ENCODE data around the gene ZNF747. TPM values are rescaled to one million over a fixed set of nuclear protein-coding genes. Genes with fewer than 3 reads are reported as not detected.

ZNF747 gene
- total and polyA plus RNA-seq, 3 experiments from 2014 or later, result 8.4 to 17.0 (median 13.5) TPM

DNA sequence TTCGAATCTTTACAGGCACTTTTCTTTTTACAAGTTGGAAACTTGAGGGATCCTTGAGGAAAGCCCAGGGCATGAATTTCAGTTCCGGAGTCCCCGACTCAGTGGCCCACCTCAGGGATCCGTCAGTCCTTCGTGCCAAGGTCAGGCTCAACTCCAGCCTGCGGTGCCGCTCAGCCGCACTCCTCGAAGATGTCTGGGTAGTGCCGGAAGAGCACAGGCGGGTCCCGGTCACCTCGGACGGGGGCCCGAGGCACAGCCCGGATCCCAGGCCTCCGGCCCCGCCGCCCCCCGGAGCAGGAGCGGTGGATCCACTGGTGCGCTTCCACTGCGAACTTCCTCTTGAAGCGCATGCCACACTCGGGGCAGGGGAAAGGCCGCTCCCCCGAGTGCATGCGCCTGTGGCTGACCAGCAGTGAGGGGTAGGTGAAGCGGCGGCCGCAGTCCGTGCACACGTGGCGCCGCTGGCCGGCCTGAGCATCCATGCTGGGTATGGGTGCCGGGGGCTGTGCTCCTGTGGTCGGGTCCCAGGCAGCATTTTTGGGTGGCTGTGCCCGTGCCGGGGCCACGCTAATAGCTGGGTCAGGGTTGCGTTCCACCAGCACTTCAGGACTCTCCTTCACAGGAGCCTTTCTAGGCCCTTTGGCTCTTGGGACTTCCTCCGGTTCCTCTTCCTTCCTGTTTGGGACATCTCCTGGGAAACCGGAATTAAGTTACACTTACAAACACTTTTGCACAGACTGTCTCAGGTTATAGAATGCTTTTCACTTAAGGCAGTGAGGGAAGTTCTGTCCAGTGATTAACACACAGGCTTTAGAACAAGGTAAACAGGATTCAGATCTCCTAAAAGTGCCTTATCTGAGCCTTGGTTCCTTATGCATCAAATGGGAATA, 35.3 kb upstream of the ZNF747 start:
- DNase-seq, result no peak
- no peak overlapping the region for H3K27ac ChIP-seq (ENCODE audit: low read depth, low read length)
- Mint-ChIP-seq H3K27me3 (no peaks in the 10 kb centered on the region), H3K4me3 (peak overlapping the region in 6 of 7 donors; percentile 15 to 92 (median 87)), H3K27ac (peak overlapping the region in 7 of 8 donors; percentile 36 to 97 (median 88)), H3K36me3 (peaks cover 0 to 15% (median 2%) of the 10 kb centered on the region in 3 donors), H3K9me3 (no peaks in the 10 kb centered on the region), H3K4me1 (peaks cover 20 to 53% (median 35%) of the 10 kb centered on the region in 3 donors)
- no peak overlapping the region for H3K4me3 ChIP-seq (ENCODE audit: low read length)
- no peaks in the 10 kb centered on the region for H3K36me3 ChIP-seq (ENCODE audit: insufficient read depth, low read length)
- peaks cover 44% of the 10 kb centered on the region for H3K4me1 ChIP-seq (ENCODE audit: insufficient read depth, low read length)
- H3K27me3 ChIP-seq (ENCODE audit: insufficient read depth, low read length, poor library complexity, severe bottlenecking), result no peaks in the 10 kb centered on the region
- ChIA-PET CTCF (interaction anchor here (2.4 to 2.7 kb wide), 3 partner anchors 12 to 120 kb away, joined by 8 to 23 read pairs (median 19); partner anchors contain the start of genes ZNF747 and ZNF764), POLR2A (interaction anchor here (1.0 to 2.8 kb wide), 5 partner anchors 8 to 43 kb away, joined by 3 to 55 read pairs (median 20); partner anchors contain the start of genes ZNF747, ZNF764 and ZNF785)
- H3K9me3 ChIP-seq (ENCODE audit: low read length), result no peaks in the 10 kb centered on the region

DNA sequence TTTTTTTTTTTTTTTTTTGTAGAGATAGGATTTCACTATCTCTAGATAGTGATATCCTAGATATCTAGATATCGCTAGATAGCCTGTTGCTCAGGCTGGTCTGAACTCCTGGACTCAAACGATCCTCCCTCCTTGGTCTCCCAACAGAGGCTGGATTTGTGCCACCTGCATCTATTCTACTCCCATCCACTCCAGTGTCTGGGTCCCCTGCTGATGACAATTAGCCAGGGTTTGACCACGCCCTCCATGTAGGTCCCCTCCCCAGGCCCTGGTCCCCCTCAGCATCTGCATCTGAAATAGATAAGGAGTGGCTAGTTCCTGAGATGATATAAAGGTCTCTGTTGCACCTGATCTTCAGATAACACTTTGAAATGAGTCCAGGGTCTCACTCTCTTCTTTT, 34.6 kb upstream of the ZNF747 start:
- Mint-ChIP-seq H3K9me3 (no peaks in the 10 kb centered on the region), H3K4me3 (peak overlapping the region in 5 of 7 donors; percentile 12 to 90 (median 23)), H3K27me3 (no peaks in the 10 kb centered on the region), H3K27ac (peak overlapping the region in 5 of 8 donors; percentile 60 to 96 (median 73)), H3K4me1 (peaks cover 20 to 53% (median 35%) of the 10 kb centered on the region in 3 donors), H3K36me3 (peaks cover 0 to 15% (median 2%) of the 10 kb centered on the region in 3 donors)
- Histone ChIP-seq H3K27ac (ENCODE audit: low read depth, low read length) (no peak overlapping the region), H3K9me3 (ENCODE audit: low read length) (no peaks in the 10 kb centered on the region), H3K4me1 (ENCODE audit: insufficient read depth, low read length) (peaks cover 44% of the 10 kb centered on the region), H3K4me3 (ENCODE audit: low read length) (no peak overlapping the region), H3K36me3 (ENCODE audit: insufficient read depth, low read length) (no peaks in the 10 kb centered on the region), H3K27me3 (ENCODE audit: insufficient read depth, low read length, poor library complexity, severe bottlenecking) (no peaks in the 10 kb centered on the region)
- DNase-seq, result no peak
- ChIA-PET CTCF (interaction anchor here (1.1 to 1.5 kb wide), 4 partner anchors 11 to 140 kb away, joined by 3 to 11 read pairs (median 4); partner anchors contain the start of genes DCTPP1 and ZNF764), POLR2A (interaction anchor here (0.6 to 1.5 kb wide), 5 partner anchors 34 to 186 kb away, joined by 3 to 9 read pairs (median 5); partner anchors contain the start of genes DCTPP1 and ZNF747)

DNA sequence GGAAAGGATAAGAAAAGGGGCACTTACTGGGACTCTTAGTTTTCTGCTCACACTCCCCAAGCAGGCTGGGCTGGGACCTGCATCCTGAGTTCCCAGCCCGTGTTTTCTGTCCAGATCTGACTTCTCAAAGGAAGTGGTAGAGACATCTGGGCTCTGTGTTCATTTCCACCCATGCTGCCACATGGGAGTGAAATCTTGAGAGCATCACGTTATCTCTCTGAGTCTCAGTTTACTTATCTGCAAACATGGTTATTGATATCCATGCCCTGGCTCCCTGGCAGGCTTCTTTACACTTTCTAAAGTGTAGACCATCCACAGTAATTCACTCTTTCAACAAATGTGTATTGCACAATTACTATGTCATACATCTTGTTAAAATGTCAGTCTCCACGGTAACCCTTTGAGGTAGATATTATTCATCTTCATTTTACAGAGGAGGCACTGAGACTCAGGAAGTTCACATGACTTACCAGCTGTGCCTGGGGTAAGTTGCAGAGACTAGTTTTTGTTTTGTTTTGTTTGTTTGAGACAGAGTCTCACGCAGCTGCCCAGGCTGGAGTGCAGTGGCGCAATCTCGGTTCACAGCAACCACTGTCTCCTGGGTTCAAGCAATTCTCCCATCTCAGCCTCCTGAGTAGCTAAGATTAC, 33.5 kb upstream of the ZNF747 start:
- no peaks in the 10 kb centered on the region for H3K9me3 Mint-ChIP-seq
- peak overlapping the region; percentile 94 to 99 (median 97) for H3K27ac Mint-ChIP-seq
- Histone ChIP-seq H3K27me3 (ENCODE audit: insufficient read depth, low read length, poor library complexity, severe bottlenecking) (no peaks in the 10 kb centered on the region), H3K27ac (ENCODE audit: low read depth, low read length) (peak overlapping the region; percentile 55), H3K4me3 (ENCODE audit: low read length) (no peak overlapping the region), H3K36me3 (ENCODE audit: insufficient read depth, low read length) (no peaks in the 10 kb centered on the region), H3K4me1 (ENCODE audit: insufficient read depth, low read length) (peaks cover 44% of the 10 kb centered on the region), H3K9me3 (ENCODE audit: low read length) (no peaks in the 10 kb centered on the region)
- peak; percentile 26 to 72 (median 61) for DNase-seq
- H3K27me3 Mint-ChIP-seq, result no peaks in the 10 kb centered on the region
- peaks cover 17 to 48% (median 30%) of the 10 kb centered on the region in 3 donors for H3K4me1 Mint-ChIP-seq
- CTCF ChIA-PET, result interaction anchor here (1.1 to 1.5 kb wide), 5 partner anchors 10 to 138 kb away, joined by 3 to 11 read pairs (median 3); partner anchors contain the start of genes DCTPP1, PRR14 and ZNF764
- H3K4me3 Mint-ChIP-seq, result peak overlapping the region; percentile 71 to 90 (median 82)
- POLR2A ChIA-PET, result interaction anchor here (0.5 to 1.5 kb wide), 11 partner anchors 9 to 1546 kb away, joined by 3 to 11 read pairs (median 5); partner anchors contain the start of genes DCTPP1, ZNF747 and ZNF764
- H3K36me3 Mint-ChIP-seq, result peaks cover 0 to 15% (median 2%) of the 10 kb centered on the region in 3 donors

DNA sequence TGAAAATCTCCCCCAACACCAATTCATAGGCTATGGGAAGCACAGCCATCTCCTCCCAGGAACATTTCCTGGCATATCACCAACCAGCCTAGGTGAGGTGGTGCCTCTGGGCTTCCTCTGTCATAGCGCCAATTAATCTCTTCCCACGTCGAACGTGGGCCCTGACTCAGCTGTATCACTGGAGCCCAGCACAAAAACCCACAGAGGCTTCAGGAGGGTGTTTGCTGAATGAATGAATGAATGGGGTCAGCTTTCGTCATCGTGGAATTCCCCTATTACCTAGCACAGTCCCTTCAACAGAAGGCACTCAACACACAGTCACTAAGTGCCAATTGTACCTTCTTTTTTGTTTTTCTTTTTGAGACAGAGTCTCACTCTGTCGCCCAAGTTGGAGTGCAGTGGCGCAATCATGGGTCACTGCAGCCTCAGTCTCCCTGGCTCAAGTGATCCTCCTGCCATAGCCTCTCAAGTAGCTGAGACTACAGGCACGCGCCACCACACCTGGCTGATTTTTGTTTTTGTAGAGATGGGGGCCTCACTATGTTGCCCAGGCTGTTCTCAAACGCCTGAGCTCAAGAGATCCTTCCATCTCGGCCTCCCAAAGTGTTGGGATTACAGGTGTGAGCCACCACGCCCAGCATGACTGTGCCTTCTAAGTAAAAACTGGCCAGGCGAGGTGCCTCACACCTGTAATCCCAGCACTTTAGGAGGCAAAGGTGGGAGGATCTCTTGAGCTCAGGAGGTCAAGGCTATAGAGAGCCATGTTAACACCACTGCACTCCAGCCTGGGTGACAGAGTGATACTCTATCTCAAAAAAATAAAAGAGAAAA, 32.7 kb upstream of the ZNF747 start:
- peaks cover 14 to 46% (median 29%) of the 10 kb centered on the region in 3 donors for H3K4me1 Mint-ChIP-seq
- H3K4me3 Mint-ChIP-seq, result peak overlapping the region in 6 of 7 donors; percentile 65 to 90 (median 82)
- peaks cover 0 to 15% (median 2%) of the 10 kb centered on the region in 3 donors for H3K36me3 Mint-ChIP-seq
- peak overlapping the region; percentile 94 to 99 (median 97) for H3K27ac Mint-ChIP-seq
- DNase-seq, result peak in 4 of 5 donors; percentile 24 to 74 (median 48)
- CTCF ChIA-PET, result interaction anchor here (1.2 to 1.5 kb wide), 3 partner anchors 9 to 138 kb away, joined by 3 read pairs; partner anchors contain the start of genes DCTPP1, PRR14 and ZNF764
- no peaks in the 10 kb centered on the region for H3K27me3 Mint-ChIP-seq
- H3K4me3 ChIP-seq (ENCODE audit: low read length), result no peak overlapping the region
- H3K4me1 ChIP-seq (ENCODE audit: insufficient read depth, low read length), result peaks cover 40% of the 10 kb centered on the region
- H3K36me3 ChIP-seq (ENCODE audit: insufficient read depth, low read length), result no peaks in the 10 kb centered on the region
- no peaks in the 10 kb centered on the region for H3K9me3 Mint-ChIP-seq
- no peaks in the 10 kb centered on the region for H3K27me3 ChIP-seq (ENCODE audit: insufficient read depth, low read length, poor library complexity, severe bottlenecking)
- peak overlapping the region; percentile 55 for H3K27ac ChIP-seq (ENCODE audit: low read depth, low read length)
- POLR2A ChIA-PET, result interaction anchor here (0.6 to 1.3 kb wide), 3 partner anchors 9 to 40 kb away, joined by 3 to 5 read pairs (median 3); partner anchors contain the start of gene ZNF764
- no peaks in the 10 kb centered on the region for H3K9me3 ChIP-seq (ENCODE audit: low read length)

DNA sequence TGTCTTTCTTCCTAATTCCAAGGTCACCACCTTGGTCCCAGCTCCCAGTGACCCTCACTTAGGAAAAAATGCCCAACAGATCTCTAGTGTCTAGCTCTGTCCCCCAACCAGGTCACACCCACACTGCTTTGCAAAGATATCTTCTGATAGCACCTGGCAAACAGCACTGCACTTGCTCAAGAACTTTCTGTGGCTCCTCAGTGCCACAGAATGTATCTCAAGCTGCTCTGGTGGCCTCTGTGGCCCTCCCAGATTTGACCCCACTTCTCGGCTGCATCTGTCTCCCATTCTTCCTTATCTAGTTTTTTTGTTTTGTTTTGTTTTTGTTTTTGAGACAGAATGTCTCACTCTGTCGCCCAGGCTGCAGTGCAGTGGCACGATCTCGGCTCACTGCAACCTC, 31.9 kb upstream of the ZNF747 start:
- peaks cover 0 to 10% (median 2%) of the 10 kb centered on the region in 3 donors for H3K36me3 Mint-ChIP-seq
- peaks cover 9 to 40% (median 24%) of the 10 kb centered on the region in 3 donors for H3K4me1 Mint-ChIP-seq
- no peak for DNase-seq
- Histone ChIP-seq H3K36me3 (ENCODE audit: insufficient read depth, low read length) (no peaks in the 10 kb centered on the region), H3K27ac (ENCODE audit: low read depth, low read length) (no peak overlapping the region), H3K27me3 (ENCODE audit: insufficient read depth, low read length, poor library complexity, severe bottlenecking) (no peaks in the 10 kb centered on the region), H3K4me3 (ENCODE audit: low read length) (no peak overlapping the region), H3K9me3 (ENCODE audit: low read length) (no peaks in the 10 kb centered on the region), H3K4me1 (ENCODE audit: insufficient read depth, low read length) (peaks cover 37% of the 10 kb centered on the region)
- peak overlapping the region in 5 of 8 donors; percentile 8 to 96 (median 32) for H3K27ac Mint-ChIP-seq
- ChIA-PET CTCF (interaction anchor here (0.9 to 1.6 kb wide), 7 partner anchors 8 to 116 kb away, joined by 3 to 7 read pairs (median 3); partner anchors contain the start of genes PRR14, ZNF747 and ZNF764), POLR2A (interaction anchor here (1.3 kb wide), 1 partner anchor 14 kb away, joined by 6 read pairs; no protein-coding TSS in a partner anchor)
- H3K9me3 Mint-ChIP-seq, result no peaks in the 10 kb centered on the region
- H3K27me3 Mint-ChIP-seq, result no peaks in the 10 kb centered on the region
- H3K4me3 Mint-ChIP-seq, result peak overlapping the region in 1 of 7 donors; percentile 51

DNA sequence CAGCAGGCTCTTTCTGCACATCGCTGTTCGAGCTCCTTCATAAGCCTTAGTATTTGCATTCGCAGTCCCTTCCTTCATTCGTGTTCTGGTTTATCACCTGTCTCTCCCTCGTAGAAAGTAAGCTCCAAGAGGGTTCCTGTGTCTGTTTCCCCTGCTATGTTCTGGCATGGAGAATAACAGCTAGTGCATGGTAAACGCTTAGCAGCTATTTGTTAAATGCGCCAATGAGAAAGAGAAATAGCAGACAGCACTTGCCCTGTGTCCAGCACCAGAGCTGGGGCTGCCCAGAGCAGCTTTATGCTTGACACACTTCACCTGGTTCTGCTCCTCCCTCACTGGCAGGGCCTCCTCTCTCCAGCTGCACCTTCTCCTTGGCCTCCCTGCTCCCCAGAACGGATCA, 31.3 kb upstream of the ZNF747 start:
- Histone ChIP-seq H3K4me3 (ENCODE audit: low read length) (no peak overlapping the region), H3K27me3 (ENCODE audit: insufficient read depth, low read length, poor library complexity, severe bottlenecking) (no peaks in the 10 kb centered on the region), H3K9me3 (ENCODE audit: low read length) (no peaks in the 10 kb centered on the region), H3K36me3 (ENCODE audit: insufficient read depth, low read length) (no peaks in the 10 kb centered on the region), H3K4me1 (ENCODE audit: insufficient read depth, low read length) (peaks cover 35% of the 10 kb centered on the region), H3K27ac (ENCODE audit: low read depth, low read length) (no peak overlapping the region)
- CTCF ChIA-PET, result interaction anchor here (0.9 to 1.8 kb wide), 7 partner anchors 9 to 136 kb away, joined by 3 to 7 read pairs (median 3); partner anchors contain the start of genes DCTPP1 and ZNF747
- Mint-ChIP-seq H3K36me3 (peaks cover 0 to 7% (median 2%) of the 10 kb centered on the region in 3 donors), H3K4me1 (peaks cover 13 to 42% (median 26%) of the 10 kb centered on the region in 3 donors), H3K27ac (peak overlapping the region in 4 of 8 donors; percentile 8 to 96 (median 80)), H3K4me3 (peak overlapping the region in 1 of 7 donors; percentile 51), H3K9me3 (no peaks in the 10 kb centered on the region), H3K27me3 (no peaks in the 10 kb centered on the region)
- POLR2A ChIA-PET, result interaction anchor here (1.3 kb wide), 1 partner anchor 14 kb away, joined by 6 read pairs; no protein-coding TSS in a partner anchor
- no peak for DNase-seq

Data from CD8-positive, alpha-beta memory T cell (primary cell).